ENCODE measurements around the gene LTBP4.

GRCh38 chr19:40590464-40591265 is 10.5 kb upstream of the LTBP4 start:
- TF ChIP-seq, protein P1, sequence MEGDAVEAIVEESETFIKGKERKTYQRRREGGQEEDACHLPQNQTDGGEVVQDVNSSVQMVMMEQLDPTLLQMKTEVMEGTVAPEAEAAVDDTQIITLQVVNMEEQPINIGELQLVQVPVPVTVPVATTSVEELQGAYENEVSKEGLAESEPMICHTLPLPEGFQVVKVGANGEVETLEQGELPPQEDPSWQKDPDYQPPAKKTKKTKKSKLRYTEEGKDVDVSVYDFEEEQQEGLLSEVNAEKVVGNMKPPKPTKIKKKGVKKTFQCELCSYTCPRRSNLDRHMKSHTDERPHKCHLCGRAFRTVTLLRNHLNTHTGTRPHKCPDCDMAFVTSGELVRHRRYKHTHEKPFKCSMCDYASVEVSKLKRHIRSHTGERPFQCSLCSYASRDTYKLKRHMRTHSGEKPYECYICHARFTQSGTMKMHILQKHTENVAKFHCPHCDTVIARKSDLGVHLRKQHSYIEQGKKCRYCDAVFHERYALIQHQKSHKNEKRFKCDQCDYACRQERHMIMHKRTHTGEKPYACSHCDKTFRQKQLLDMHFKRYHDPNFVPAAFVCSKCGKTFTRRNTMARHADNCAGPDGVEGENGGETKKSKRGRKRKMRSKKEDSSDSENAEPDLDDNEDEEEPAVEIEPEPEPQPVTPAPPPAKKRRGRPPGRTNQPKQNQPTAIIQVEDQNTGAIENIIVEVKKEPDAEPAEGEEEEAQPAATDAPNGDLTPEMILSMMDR (IDR thresholded peaks at IDR 0.05): no peak
- TF ChIP-seq EP300 (IDR thresholded peaks at IDR 0.05) (no peak), POLR2A (IDR thresholded peaks at IDR 0.05) (no peak), POLR2AphosphoS5 (IDR thresholded peaks at IDR 0.05) (no peak)

Data from gastroesophageal sphincter (tissue), 3 donors.